Measurements from ENCODE around the gene HCAR3.
A peak's percentile ranks its signal among the peaks of the same experiment; 100 is the strongest.
"Not testable (repeated sequence)": the region's sequence is repeated elsewhere in the genome, so short reads cannot be mapped to it uniquely, and the experiment has no call there.

HCAR3 gene
- total RNA-seq, result 0 reads per million in 2 donors

- DNase-seq, result not testable (repeated sequence)
Observed at GRCh38 chr12:122716658-122717057, at the start of gene HCAR3. Gene HCAR3, minus strand, starts transcription at chr12:122716811. Its CDS starts 74 bp downstream, at chr12:122716737.

- DNase-seq, result no peak
Observed at GRCh38 chr12:122757568-122757967, 41.0 kb upstream of the HCAR3 start.

GRCh38 chr12:122754790-122755189, 38.2 kb upstream of the HCAR3 start:
- no peak for DNase-seq

- DNase-seq, result no peak
Observed at GRCh38 chr12:122753319-122753650, 36.7 kb upstream of the HCAR3 start.

- DNase-seq, result peak; percentile 96
Observed at GRCh38 chr12:122752464-122753318, 36.1 kb upstream of the HCAR3 start, which contains the start of gene DENR. Gene DENR, plus strand, starts transcription at chr12:122752824. Its CDS starts 878 bp downstream, at chr12:122753702.

- not testable (repeated sequence) for DNase-seq
Observed at GRCh38 chr12:122750781-122751515, 34.3 kb upstream of the HCAR3 start.

GRCh38 chr12:122749569-122750332, 33.1 kb upstream of the HCAR3 start:
- no peak for DNase-seq

- no peak for DNase-seq
Observed at GRCh38 chr12:122747224-122748135, 30.9 kb upstream of the HCAR3 start.

GRCh38 chr12:122743895-122744525, 27.4 kb upstream of the HCAR3 start:
- no peak for DNase-seq

GRCh38 chr12:122740351-122740750, 23.7 kb upstream of the HCAR3 start:
- DNase-seq, result no peak

- DNase-seq, result no peak
Observed at GRCh38 chr12:122738571-122738970, 22.0 kb upstream of the HCAR3 start.

- no peak for DNase-seq
Observed at GRCh38 chr12:122732611-122733010, 16.0 kb upstream of the HCAR3 start.

GRCh38 chr12:122732170-122732569, 15.6 kb upstream of the HCAR3 start:
- no peak for DNase-seq

- DNase-seq, result no peak
Observed at GRCh38 chr12:122730215-122731014, 13.8 kb upstream of the HCAR3 start, which contains the start of gene HCAR1. Gene HCAR1, minus strand, starts transcription at chr12:122730844. Its CDS starts 505 bp downstream, at chr12:122730339.

GRCh38 chr12:122729583-122730214, 13.1 kb upstream of the HCAR3 start:
- no peak for DNase-seq

- no peak for DNase-seq
Observed at GRCh38 chr12:122726080-122726558, 9.5 kb upstream of the HCAR3 start.

- DNase-seq, result no peak
Observed at GRCh38 chr12:122725452-122726079, 9.0 kb upstream of the HCAR3 start.

GRCh38 chr12:122724641-122725243, 8.1 kb upstream of the HCAR3 start:
- no peak for DNase-seq

- no peak for DNase-seq
Observed at GRCh38 chr12:122722387-122722786, 5.8 kb upstream of the HCAR3 start.

Measured in activated gamma-delta T cell (primary cell).